Stimulated activated CD4-positive, alpha-beta T cell treated with anti-CD3 and anti-CD28 coated beads, TNF-alpha, amount 100 ng/mL, for 48 hours (primary cell): ENCODE results near the gene LIFR.

Experiments used
- DNase-seq, 3 donors: peaks; one replicate each; pipeline ENCODE4 v3.0.0-alpha.2; 2020; ENCODE audit warnings: low read depth in 3 of 3

LIFR gene

DNA sequence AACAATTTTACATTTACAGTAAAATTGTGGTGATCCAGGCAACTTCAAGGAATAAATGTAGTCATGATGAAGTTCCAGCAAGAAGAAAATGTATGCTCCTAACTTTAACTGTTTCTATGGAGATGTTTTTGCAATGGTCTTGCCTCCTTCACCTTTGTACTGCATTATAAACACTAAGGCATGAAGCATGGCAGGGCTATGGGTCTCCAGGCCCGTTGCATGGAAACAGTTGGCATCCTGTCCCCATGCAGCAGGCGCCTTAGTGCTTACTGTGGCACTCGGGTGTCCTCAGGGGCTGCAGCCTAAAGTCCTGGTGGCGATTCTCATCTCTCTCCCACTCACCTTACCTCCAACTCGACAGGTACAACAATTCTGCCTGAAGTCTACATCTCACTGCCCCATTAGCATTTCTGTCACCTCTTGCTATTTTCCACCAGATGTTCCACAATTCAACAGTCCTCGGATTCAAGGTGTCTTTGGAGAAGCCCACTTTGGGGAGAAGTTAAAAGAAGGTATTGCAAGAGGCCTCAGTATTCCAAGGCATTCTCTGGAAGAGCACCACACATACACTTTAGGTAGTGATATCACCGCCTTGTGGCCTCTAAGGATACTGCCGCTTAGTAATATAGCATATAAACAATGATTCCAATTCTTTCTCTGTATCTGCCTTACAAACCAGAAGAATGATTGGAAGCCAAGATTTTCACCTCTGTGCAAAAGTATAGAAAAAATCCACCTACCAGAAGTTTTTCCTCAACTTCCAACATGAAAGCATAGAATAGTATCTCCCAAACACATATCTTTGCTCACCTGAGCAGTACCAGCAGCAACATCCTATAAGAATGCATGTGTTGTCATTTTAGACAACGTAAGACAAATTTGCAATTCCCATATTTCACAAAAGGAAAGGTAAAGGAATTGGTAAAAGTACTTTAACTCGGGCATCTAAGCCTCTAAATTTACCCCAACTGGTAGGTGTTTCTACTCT is 5.1 kb downstream of the LIFR start:
- no peak for DNase-seq

DNA sequence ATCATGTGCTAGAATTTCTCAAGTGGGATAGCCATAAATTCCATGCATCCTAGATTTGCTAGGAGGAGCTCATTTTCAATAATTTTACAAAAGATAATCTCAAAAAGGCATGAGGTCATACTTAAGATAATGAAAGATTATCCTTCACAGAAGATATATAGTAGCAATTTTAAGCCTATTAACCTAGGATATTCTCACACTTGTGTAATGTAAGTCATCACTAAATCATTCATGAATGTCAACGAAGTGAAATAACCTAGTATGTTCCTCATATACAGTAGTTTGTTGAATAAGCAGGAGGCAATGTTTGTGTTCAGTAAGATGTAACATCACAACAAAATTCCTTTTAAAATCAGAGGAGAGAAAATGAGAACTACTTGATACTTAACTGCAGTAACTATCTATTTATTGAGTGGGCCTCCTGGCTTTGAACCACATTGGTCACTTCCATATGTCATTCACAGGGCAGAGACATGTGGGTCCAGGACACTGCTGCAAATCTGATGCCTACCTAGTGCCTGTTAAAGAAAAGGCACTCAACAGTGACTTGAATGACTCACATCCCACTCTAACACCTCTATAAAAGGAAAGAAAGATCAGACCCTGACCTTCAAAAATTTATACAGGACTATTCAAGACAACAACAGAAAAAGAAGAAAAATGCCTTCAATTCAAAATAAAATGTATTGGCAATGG is 8.2 kb downstream of the LIFR start:
- no peak for DNase-seq

DNA sequence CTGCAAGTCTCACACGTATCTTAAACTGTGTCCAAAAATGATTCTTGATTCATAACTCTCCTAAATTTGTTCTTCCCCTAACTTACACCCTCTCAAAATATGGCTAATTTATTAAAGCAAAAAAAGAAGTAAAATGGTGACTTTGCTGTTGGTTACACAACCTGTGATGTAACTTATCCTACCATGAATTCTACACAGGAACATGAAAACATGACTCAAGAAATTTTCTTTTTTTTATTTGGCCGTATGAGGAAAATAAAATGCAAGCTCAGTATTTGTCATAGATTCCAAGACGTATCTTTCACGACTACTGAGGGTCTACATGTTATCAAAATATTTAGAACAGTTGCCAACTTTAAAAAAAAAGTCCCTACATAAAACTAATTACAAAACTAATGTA is 9.2 kb downstream of the LIFR start:
- DNase-seq = no peak

DNA sequence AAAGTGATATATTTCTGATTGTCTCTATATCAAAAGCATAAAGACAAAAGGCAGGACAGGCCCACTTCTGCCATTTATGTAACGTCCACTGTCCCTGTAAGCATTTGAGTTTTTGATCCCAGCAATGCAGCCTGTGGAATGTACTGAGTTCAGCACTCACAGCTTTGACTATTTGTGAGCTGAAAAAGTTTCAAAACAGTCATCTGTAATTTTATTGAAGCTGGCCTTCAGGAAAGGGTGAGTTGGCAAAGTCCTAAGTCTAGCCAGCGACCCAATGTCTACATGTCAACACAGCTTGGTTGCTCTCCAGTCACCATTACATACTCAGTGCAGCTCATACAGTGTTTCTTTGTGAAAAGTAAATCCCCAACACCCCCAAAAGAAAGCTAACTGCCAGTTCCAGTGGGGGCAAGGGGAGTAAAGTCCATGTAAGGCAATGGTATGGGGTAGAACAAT is 9.7 kb downstream of the LIFR start:
- DNase-seq = no peak

DNA sequence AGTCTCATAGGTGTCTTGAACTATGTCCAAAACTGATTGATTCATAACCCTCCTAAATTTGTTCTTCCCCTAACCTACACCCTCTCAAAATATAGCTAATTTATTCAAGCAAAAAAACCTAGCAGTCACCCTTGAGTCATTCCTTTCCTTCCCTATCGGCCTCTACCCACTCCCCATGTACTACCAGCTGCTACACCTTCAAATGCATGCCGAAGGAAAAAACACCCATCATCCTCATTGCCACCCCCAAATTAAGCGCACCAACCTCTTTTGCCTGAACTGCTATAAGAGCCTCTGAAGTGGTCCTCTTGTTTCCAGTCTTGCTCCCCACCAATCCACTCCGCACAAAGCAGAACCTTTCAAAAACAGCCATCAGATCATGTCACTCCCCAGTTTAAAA is 12.6 kb downstream of the LIFR start:
- no peak for DNase-seq

DNA sequence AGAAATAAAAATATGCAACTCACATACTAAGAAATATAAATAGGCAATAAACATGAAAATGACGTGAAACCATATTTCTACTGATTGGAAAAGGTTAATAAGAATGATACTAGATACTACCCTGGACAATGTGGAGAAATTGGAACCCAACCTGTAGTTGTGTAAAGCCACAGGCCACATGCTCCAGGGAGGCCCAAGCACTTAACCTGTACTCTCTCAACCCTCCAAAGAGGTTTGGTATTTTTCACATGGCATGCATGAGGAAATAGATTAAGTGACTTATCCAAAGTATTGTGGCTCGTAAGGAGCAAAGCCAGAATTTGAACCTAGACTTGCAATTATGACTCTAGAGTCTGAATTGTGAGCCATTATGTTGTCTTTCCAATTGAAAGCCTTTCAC is 13.4 kb downstream of the LIFR start:
- no peak for DNase-seq

DNA sequence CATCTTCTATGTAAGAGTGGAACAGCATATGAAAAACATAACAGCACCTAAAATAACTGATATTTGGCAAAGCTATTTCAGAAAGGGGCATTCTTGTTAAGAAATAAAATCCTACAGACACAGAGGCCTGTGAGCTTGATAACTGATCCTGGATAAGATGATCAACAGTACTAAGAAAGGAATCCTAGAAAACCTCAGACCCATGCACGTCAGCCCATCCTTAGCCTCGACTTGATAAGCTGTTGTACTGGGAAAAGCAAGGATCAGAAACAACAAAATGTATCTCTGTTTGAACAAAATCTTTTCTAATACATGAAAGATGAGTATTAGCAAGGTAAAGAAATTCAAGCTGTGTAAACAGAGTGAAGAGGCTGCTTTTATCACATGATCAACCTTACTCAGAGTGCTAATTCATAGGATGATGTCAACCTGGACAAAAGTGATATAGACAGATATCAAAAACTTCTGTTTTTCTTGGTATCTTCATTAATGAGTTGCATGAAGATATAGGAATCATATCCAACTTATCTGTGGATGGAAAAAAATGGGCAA is 15.2 kb downstream of the LIFR start:
- no peak for DNase-seq

DNA sequence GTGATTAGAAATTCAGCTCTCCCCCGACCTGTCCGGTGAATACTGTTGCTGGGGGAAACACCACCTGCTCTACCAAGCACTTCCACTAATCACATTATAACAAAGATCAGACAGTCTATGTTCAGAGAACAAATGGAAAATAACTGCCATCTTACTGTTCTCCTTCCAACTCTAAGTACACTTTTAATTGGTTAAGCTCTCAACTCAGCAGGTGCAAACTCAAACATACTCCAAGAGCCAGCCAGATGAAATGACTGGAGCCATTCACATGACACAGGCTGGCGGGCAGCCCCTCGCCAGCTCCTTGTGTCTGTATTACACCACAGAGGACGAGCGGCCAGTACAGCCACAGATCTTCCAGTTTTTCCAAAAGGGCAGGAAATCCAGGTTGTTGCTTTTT is 16.1 kb downstream of the LIFR start:
- no peak for DNase-seq

DNA sequence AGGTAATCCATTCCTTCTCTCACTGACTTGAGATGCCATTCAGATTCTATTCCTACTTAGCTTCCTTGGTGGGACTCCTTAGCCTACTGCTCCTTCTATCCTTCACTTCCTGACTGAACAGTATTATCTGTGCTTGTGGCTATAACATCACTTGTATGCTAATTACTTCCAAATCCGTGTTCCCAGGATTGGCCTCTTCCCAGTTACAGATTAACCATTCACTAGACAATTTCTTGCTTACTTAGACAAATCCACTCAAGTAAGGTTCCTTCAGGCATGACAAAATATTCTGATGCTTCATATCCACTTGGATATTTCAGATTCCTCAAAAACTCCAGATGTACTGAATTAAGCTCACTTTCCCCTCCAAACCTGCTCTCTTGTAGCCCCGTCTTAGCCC is 18.3 kb downstream of the LIFR start:
- no peak for DNase-seq

DNA sequence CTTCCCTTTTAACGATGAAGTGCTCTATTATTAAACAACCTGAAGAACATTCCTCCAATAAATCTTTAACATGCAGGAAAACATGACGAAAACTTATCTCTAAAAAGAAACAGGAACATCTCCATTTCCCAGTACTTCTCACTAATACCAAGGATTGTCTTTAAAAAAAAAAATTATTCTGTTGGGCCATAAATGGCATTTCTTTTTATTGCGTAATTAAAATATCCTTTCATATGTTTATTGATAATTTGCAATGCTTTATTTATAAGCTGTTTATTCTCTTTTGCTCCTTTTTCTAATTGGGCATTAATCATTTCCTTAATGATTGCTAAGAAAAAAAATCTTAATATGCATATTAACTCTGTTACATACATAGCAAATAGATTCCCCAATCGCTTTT is 18.9 kb downstream of the LIFR start:
- no peak for DNase-seq

DNA sequence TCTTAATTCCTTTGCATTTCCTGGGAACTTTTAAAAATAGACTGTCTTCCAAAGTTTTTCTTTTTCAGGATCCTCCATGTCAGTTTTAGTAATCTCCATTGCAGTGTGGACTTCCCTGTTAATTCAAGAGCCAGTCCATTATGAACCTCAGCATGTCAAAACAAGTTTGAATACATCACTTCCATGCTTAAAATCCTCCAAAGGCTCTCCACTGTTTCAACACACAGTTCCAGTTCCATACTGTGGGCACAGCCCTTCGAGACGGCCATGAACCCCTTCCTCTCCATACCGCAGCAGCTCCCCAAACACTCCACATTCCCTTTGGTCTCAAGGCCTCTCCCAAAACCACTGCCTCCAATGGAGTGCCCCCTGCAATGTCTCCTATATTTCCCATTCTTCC is 19.5 kb downstream of the LIFR start:
- no peak for DNase-seq

DNA sequence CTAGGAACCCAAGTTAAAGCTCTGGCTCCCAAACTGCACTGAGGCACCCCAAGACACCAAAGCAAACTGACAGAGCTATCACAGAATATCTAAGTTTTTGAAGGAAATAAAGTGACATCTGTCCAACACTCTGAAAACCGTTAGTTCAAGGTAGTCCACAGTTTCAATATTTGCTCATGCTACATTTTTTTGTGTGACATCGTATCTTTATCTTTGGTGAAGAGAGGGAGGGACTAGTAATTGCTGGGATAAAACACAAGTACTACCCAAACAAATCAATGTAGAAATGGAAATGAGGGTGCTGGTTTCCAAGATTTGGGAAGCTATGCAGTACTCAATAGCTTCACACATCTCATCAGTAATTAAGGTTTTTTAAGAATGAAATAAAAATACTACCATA is 20.6 kb downstream of the LIFR start:
- no peak for DNase-seq

DNA sequence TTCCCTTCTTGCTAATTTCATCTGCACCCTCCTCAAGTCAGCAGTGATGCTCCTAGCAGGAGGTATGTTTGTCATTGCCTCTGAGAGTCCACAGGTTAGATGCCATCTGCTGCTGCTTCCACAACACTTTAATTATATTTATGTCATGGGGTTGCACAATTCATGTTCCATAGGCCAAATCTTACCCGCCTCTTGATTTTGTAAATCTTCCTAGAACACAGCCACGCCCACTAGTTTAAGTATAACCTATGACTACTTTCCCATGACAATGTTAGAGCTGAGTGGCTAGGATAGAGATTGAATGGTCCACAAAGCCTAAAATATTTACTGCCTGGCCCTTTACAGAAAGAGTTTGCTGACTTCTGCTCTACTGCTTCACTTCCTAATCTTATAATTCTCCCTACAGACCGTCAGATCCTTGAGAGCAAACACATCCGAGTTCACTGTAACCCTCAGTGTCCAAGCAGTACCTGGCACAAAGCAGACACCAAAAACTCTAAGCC is 21.1 kb downstream of the LIFR start:
- no peak for DNase-seq

DNA sequence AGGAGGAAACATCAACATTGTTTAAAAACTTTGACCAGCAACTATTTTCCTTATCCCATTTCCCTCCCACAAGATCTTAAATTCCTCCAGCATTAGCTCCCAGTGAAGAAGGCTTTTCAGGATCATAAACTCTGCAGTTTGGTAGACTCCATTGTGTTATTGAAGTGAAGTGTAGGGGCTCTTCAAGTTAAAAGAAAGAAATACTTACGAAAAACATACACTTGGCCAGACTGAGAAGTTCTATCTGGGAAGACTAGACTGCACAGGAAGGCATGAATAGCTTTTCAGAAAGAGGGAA is 22.3 kb downstream of the LIFR start:
- no peak for DNase-seq

DNA sequence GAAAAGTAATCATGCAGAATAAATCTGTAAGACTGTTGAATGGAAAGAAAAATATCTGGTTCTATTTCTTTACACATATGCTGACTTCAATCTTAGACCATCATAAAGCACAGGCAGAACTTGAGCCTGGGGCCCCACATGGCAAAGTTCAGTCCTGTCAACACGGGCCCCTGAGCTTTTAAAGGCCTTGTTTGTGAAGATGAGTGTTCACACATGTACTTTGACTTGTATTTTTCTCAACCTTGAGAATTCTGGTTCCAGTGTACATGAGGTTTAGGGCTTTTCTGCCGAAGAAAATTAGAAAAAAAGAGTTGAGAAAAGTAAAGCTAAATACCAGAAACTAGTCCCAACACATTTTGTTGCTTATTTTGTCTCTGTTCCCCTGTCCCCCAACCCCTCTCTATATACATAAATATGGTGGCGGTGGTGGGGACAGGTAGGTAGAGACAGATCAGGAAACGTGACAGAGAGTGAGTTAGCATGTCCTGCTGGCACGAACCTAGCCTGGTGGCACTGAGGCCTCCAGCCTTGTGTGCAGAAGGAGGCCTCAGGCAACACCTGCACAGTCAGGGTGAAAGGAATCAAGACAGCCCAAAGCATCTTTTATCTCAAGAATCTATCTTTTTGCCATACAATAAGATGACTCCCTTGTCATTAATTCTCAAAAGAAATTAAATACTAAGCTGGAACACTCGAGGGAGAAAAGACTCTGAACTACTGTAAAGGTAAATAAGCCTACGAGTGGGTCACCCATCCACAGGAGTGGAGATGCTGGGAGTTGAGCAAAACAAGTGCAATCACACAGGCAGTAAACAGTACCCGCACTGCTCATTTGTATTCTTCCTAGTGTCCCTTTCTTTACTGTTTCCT is 22.9 kb downstream of the LIFR start:
- DNase-seq = no peak

DNA sequence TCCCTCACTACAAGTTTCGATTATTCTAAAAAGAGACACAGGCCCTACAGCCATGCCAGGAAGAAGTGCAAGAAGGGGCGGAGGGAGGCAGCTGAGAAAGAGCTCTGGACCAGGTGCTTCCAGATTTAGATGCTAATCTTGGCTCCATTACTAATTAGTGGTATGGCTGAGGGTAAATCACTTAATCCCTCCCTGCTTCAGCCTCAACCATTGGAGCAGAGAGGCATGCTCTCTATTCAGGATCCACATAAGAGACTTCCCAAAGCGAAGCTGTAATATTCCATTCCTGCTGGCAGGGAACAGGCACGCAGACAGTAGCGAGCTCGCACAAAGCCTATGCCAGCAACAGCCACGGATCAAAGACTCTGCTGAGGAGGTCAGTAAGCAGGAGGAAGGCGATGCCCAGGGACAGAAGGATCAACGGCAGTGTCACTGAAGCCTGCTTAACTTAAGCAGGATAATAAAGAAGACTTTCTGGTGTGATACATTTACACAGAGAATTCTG is 24.2 kb downstream of the LIFR start:
- no peak for DNase-seq

DNA sequence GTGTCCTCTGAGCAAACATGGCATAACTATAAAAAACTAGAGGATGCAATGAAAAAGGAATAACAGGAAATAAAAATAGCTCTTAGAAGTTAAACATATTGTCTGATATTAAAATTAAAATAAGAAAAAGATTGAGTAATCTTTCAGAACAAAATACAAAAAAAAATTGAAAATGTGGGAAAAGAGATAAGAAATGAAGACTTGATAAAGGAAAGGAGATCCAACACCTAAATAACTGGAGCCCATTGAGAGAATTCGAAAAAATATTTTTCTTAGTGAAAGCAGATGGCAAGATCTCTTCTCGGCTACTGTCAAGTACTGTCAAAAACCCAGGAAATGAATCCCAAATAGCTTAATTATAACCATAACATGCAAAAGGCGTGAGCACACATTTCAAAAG is 24.9 kb downstream of the LIFR start:
- DNase-seq = no peak

DNA sequence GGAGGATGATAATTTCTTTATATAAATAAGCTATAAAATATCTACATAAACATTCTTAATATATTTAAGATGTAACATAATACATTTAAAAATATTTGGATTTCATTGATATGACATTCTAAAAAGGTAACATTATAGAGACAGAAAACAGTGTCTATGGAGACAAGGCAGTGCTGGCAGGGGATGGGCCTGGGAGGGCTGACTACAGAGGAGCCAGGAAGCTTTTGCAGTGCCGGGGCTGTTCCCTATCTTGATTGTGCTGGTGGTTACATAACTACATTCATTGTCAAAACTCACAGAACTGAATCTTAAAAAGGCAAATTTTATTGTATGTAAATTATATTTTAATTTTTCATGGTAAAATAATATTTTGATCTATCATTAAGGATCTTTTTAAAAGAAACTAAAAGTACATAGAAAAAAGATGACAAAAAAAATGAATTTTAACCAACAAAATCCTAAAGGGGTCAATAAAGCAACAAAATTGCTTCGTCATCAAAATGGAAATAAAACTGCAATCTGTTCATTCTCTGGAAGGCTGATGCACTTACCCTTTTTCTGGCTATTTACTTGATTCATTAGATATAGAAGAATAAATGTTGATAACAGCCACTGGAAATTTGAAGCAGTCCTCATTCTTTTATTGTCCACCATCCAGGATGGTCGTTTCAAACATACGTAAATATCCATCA is 26.3 kb downstream of the LIFR start:
- DNase-seq = no peak

DNA sequence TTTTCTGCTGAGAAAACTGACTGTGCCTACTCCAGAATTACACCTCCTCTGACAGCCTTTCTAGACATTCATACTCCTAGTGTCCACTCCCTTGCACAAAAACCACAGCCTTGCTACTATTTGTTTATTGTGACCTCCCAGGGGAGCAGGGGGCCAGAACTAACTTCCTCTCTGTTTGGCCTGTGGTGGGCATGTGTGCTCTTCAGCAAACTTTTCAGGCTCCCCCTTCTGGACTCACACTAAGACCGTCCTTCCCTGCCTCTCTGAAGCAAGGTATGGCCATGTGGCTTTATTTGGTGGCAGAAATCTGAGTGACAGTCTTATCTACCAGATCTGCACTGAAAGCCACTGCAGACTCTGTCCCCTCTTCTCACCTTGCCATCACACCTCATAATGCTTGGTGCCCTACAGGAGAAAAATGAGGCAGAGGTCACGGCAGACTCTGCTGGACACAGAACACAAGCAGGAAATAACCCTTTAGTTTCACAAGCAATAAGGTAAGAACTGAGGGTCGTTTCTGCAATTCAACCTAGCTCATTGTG is 28.2 kb downstream of the LIFR start:
- no peak for DNase-seq

DNA sequence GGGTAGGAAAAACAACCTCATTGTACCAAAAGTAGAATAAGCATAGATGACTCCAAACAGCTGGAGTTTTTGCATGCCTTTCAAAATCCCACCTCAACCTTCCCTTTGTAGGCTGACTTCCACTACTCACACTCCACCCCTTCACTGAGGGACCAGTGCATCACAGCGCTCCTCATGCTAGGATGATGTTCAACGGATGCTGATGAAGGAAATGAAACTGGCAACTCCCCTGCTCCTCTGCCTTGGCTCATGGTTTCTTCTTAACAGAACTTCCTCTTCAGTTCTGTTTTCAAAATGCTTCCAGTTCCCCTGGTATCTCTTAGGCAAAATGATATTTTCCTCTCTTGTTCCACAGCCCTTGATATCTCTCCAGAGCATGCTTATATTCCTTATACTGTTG is 29.0 kb downstream of the LIFR start:
- DNase-seq = no peak

DNA sequence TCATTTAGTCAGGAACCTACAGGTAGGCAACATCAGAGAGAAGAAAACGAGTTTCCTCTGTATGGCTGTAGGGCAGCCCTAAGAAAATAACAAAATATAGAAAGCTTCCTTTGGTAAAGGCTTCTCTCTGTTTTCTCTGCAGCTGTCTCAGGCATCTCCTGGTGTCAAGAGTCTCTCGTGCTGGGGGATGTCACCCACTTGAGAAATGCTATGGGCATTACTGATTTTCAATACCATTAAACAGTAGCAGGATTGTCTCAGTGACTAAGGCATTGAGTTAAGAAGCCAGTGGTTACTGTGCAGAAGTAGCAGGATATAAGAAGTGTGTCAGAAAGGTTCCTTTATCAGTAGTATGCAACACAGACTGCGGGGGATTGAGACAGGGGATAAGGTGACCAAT is 32.4 kb downstream of the LIFR start:
- no peak for DNase-seq
